Tibial nerve (tissue), 3 donors: ENCODE data around the gene LHFPL2.

Experiments
- POLR2A ChIP-seq, 2 donors: fragments of 450-650 bp; IDR thresholded peaks; one replicate each; pipeline ENCODE4 v1.6.1; 2017; ENCODE audit warnings: antibody characterized with exemption in 2 of 2, mild to moderate bottlenecking in 2 of 2, moderate library complexity in 2 of 2
- TF ChIP-seq, protein P1 (sequence below), 5 experiments: fragments of 200-600 bp in 3 of 5; fragments of 450-650 bp in 2 of 5; sonication (generic) in 3 of 5; IDR thresholded peaks; one replicate each; pipeline ENCODE4 v1.5.1; 2016 to 2019; ENCODE audit warnings: antibody characterized with exemption in 5 of 5, mild to moderate bottlenecking in 3 of 5, moderate library complexity in 2 of 5

DNA sequence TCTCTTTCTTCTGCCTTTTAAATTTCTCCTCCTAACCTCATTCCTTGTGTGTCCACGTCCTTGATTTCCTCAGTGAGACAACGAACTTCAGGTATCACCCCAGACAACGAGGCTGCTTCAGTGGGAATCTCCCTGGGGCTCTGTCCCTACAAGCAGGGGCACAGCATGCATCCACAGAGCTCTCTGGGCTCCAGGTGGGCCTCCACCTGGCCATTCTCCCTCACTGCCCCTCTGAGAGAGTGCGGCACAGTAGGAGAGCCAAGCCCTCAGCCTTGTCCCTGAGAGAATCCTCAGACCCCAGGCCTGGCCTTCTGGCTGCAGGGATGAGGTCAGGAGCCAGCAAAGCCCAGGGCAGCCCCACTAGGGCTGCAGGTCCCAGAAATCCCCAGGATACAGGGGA is 105.3 kb downstream of the LHFPL2 start:
- no peak for TF ChIP-seq POLR2A (IDR thresholded peaks at IDR 0.05)
- TF ChIP-seq, protein P1, sequence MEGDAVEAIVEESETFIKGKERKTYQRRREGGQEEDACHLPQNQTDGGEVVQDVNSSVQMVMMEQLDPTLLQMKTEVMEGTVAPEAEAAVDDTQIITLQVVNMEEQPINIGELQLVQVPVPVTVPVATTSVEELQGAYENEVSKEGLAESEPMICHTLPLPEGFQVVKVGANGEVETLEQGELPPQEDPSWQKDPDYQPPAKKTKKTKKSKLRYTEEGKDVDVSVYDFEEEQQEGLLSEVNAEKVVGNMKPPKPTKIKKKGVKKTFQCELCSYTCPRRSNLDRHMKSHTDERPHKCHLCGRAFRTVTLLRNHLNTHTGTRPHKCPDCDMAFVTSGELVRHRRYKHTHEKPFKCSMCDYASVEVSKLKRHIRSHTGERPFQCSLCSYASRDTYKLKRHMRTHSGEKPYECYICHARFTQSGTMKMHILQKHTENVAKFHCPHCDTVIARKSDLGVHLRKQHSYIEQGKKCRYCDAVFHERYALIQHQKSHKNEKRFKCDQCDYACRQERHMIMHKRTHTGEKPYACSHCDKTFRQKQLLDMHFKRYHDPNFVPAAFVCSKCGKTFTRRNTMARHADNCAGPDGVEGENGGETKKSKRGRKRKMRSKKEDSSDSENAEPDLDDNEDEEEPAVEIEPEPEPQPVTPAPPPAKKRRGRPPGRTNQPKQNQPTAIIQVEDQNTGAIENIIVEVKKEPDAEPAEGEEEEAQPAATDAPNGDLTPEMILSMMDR (IDR thresholded peaks at IDR 0.05) = no peak
